Anterior cingulate cortex (tissue), 58 donors: ENCODE results near the gene LPCAT1.
A peak's percentile ranks its signal among the peaks of the same experiment; 100 is the strongest.

Experiments used
- DNase-seq, 58 donors: peaks; one replicate each; lab custom pipeline; 2025; lab: John Stamatoyannopoulos, UW

The LPCAT1 gene

DNA sequence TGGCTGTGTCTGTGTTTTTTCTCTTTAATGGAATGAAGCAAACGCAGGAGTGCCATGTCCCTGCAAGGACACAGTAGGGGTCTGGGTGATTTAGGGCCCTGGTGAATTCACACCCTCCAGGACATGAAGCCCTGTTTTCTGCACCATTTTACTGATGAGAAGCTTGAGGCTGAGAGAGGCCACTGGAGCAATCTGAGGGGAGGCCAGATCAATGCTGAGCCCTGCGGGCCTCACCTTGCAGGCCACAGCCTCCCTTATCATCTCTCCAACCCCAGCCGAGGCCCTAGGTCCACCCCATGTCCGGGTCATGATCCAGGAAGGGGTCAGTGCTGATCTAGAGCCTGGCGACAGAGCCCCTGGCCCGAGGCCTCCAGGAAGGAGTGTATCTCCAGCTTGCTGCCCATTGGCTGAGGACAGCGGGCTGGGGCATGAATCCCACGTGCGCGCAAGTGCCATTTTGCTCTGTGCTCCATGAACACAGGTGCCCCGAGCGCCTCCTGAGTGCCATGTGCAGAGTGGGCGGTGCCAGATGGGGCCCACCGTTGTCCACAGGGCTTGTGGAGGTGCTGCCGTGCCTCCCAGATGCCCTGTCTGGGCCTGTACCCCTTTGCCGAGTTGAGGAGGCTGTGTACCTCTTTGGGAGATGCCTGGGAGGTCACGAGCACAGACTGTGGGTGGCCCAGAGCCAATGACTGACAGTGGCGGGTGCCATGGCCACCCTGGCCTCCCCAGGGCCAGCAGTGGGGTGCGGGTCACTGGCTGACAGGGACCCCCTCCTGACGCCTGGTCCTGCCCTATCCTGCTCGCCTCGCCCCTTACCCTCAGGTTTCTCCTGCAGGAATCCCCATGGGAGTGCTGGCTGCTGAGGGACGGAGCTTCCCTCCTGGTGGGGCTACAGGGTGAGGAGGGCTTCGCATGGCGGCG, 32.3 kb upstream of the LPCAT1 start:
- DNase-seq, result no peak

DNA sequence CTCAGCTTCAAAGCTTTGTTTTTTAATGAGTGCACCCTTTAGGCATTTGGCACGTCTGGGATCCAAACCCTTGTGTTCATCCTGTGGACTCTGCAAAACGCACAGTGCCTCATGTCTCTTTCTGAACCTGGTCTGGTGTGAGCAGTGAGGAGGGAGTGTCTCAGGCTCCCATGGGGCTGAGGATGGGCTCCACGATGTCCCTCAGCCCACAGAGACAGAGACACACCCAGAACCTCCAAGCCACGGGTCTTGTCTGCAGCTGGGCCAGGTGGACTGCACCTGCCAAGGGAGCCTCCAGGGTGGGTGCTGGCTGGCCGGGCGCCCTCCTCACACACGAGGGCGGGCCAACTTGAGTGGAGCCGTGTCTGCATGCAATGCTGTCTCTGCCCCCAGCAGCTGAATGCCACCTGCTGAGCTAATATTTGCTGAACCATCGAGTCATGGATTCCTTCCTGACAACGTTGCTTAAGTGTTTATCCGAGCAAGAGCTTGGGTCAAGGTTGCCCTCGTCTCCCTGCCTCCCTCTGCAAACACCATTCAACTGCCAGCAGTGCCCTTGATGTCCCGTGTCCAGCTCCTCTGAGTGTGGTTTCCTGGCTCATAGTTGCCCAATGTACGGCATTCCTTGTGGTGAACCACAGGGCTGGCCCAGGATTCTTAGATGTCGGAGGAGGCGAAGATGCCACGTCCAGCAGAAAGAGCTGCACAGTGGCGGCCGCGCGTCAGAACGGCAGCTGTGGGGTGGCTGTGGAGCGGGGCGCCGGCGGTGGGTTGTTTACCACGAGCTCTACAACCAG, 31.4 kb upstream of the LPCAT1 start:
- no peak for DNase-seq

DNA sequence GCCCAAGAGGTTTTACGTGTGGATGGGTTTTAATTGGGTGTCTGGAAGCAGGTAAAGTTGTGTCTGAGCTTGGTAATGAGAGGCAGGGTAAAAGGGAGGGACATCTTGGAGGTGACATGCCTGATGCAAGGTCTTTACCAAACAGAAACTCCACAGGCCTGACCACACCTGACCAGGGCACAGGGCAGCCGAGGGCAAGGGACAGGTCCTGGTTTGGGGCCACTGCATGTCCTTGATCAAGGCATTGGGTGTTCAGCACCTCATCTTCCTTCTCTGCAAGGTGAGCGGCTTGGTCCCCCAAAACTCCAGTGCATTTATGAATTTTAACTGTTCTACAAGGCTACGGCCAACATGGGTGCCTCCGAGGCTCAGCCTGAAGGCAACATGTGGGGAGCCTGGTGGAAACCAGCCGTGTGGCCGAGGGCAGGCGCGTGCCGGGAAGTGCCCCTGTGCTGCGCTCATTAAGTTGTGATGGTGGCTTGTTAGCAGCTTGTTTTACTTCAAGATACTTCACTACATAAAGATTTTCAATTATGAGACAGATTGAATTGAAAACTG, 30.7 kb upstream of the LPCAT1 start:
- no peak for DNase-seq

DNA sequence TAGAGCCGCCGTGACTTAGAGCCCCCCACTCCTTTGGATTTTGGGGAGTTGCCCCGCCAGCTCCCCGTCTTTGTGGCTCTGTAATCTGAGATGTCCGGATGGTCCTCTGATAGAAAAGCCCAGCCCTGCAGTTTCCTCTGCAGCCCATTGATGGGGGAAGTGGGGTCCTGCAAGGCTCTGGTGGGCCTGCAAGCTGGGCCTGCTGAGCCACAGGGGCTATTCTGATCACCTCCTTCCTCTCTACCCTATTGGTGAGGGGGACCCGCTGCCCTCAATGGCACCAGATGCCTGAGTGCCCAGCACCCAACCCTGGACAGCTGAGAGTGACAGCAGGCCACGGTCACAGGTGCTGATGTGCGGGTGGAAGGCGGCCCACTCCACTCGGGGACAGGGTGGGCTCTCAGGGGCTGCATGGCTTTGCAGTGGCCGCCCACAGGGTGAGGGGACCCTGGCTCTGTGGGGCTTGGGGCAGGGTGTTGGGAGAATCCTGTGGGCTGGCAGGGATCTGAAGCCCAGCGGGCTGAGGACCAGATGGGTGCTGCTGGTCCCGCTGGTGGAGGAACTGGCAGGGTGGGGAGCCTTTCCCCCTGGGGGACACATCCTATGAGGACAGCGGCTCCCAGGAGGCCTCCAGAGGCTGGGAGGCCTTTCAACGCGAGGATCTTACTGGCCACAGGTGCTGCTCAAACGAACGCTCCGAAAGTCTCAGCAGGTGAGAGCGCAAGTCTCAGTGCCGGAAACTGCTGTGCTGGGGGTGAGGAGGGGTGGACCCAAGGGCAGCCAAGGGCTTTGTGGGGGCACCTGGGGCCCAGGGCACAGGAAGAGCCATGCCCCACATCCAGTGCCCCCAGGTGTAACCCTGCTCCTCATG, 30.0 kb upstream of the LPCAT1 start:
- DNase-seq, result no peak

DNA sequence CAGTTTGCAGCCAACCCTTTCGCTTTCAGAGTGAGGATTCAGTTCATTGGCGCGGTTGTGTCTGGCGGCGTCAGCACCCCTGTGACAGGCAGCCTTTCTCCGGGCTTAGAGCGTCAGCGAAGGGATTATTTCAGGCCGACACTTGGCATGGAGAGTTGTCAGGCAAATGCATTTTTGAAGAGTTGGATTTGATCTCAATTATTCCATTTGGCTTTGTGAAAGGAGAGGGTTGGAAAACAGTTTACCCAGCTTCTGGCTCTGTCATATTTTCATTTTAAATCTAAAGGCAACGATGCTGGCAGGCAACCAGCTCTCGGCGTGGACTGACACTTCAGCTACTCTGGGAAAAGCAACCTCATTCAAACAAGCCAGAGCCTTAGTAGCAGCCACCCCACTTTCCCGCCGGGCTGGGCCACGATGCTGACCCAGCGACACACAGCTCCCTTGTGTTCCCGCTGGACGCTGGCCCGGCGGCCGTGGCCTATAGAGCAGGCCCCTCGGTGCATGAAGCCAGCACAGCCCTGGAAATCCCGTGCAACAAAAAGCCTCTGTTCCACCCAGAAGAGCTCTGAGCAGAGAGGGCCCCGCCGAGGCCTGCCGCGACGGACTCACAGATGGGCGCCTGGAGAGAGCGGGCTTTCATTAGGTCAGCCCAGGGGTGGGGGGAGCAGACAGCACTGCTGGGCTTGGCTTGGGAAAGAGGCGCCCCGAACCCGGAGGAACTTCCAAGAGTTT, 28.9 kb upstream of the LPCAT1 start:
- DNase-seq, result peak; percentile 42 to 98 (median 92)

DNA sequence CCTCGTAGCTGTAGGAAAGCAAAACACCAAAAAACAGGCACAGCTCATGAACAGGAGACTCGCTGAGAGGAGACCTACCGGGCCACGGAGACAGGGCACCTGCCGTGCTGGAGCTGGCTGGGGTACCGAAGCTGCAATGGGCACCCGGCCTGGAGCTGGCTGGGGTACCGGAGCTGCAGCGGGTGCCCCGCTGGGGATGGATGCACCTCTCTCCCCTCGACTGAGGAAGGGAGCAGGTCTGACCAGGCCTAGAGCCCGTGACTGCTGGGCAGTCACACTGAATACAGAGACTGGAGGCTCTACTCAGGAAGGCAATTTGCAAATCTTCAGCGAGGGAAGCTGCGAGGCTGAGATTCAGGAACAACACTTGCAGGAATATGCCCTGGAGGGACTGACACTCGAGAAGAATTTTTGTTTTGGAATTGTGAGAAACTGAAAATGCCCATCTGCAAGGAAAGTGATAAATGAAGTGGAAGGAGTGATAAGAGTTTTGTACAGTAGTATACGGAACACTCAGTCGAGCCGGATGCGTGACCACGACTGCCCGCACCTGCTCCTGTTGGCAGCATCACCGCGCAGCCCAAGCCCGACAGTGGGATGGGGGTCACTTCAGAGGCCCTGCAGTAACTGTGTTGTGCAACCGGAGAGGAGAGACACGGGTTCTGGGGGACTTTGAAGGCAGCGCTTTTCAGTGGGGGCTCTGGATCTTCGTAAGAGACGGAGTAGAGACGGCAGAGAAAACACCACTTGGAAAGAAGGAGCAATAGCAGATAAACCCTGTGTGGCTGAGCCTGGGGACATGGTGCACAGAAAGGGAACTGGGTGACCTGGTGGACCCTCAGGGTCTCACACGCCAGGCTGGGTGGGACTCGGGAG, 27.9 kb upstream of the LPCAT1 start:
- DNase-seq, result no peak

DNA sequence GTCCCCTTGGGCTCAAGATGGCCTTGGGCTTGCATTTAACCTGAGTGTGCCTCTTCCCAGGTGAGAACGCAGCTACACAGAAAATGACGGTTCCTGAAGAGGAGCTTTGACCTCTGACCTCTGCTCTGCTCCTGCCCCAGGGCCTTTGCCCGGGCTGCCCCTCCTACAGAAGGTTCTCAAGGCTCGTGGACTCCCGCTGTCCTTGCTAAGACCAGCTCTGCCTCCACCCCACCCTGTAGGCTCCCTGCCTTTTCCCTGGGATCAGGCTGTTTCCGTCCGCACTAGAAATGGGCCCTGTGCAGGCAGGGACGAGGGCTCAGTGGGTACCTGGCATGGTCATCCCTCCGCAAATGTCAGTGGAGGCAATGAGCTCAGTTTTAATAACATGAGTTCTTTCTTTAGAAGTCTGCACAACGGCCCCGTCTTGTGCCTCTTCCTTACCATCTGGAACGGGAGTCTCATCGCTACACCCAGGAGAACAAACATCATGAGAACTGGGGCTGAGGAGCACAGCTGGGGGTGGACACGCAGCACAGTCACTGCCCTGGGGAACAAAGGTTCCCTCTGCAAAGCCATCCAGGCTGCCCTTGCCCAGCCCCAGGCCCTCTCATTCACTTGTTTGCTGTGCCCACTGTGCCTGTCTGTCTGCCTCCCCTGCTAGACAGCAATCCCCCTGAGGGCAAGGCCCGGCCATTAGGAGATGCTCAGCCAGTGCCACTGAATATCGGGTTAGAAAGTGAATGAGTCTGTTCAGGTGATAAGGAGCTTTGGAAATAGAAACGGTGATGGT, 26.7 kb upstream of the LPCAT1 start:
- DNase-seq, result no peak

DNA sequence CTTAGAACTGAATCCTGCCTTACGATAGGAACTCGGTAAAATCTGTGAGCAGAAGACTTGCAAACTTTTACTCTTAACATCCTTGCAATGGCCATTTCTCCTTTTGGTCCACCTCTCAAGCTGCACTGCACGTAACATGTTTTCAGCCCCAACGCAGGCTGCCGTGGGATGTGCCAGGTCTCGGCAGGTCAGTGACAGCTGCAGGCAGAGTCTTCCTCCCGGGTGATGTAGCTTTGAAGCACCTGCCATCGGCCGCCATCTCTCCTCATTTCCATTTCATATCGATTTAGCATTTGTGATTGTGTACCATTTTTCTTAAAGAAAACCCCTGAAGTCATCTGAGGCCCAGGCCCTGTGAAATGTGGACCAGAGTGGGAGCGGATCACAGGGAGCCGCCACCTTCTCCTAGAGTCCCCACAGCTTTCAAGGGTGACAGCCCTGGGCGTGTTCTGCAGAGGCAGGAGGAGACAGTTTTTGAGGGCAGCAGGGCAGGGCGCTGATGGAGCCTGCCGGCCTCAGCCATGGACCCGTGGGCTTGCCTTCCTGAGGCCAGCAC, 25.8 kb upstream of the LPCAT1 start:
- no peak for DNase-seq

DNA sequence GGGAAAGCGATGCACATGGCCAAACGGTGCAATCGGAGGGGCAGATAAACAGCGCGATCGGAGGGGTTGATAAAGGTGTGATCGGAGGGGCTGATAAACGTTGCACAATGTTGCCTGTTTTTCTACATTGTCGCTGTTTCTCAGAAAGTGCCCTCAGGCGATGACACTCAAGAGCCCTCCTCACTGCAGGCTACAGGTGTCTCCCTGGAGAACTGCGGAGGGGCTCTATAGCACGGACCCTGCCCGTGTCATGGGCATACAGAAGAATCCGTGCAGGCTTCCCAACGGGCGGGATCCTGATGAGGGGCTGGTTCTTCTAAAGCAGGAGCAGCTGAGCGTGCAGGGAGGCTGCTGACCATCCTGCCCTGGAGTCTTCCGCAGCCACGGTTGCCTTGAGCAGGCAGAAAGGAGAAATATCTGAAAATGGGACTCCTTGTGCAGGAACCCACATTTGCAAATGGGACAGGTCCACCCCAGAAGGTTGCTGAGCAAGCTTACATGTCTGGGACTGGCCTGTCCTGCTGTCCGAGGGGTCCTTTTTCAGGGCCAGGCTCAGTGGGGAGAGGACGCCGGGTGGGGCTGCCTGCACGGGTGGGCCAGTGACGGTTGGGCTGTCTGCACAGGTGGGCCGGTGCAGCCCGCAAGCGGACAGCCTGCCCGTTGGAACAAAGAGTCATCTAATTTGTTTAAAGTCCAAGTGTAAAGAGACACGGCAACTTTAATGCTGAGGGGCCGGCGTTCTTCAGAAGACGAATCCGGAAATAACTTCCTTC, 25.1 kb upstream of the LPCAT1 start:
- no peak for DNase-seq

DNA sequence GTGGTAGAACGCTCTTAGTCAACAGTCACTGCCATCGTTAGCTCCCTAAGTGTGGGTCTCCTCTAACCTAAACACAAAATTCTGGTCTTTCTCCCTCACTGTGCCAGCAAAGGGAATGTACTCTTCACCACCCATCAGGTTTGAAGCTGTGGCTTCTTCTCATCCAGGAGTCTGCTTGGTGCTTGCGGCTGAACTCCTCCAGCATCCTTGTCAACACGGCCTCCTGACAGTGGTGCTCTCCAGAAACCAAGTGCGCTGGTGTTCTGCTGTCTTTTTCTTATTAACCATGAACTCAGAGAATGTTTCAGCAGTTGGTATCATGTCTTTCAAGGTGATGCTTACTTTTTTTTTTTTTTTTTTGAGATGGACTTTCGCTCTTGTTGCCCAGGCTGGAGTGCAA, 23.9 kb upstream of the LPCAT1 start:
- no peak for DNase-seq

DNA sequence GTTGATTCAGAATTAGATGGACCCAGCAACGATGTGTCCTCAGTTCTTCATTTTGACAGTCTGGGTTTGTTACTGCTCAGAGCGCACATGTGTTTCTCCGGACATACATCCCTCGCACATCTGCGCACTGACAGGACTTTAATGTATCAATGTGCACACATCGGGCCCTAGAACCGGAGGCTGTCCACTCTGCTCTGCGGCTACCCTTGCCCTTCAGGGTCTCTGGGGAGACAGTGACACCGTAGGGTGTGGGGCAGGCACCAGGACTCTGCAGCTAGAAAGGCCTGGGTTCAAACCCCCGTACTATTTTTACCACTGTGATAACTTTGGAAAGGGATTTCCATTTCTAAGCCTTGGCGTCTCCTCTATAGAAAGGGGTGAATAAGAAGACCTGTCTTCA, 23.5 kb upstream of the LPCAT1 start:
- no peak for DNase-seq

DNA sequence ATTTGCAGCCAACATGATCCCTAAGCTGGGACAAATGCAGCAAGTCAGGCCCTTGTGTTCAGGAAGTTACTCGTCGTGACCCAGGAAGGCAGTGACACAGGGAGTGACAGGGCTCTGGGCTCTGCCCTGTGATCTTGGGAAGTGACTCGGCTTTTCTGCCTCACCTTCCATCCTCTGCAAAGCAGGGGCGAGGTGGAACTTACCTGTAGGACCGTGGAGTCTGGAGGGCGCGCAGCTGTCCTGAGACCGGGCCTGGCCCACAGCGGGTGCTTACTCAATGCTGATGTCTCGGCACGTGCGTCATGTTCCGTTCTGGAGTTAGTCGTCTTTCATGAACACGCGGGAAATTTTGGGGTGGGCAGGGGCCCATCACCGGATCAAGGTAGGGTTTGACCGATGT, 22.8 kb upstream of the LPCAT1 start:
- DNase-seq, result no peak

DNA sequence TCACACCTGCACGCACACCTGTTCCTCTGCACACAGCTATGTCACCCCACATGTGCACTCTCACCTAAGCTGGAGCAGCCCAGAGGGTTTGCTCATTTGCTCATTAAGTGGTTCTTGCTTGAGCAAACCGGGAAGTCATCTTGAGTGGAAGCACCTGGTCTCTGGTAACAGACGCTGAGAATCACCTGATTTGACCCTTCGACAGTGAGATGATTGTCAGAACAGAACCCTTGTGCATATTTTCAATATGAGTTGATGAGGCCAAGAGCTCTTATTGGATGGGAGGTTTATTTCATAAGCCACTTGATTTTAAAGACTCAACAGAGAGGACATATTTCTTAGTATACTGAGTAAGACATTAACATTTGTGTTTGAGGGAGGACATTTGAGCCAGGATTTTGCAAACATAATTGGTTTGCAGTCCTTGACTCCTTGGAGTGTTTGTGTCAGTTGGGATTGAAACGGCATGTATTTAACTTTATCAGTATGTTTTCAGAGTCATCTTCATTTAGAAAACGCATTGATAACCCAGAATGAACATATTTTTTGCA, 22.1 kb upstream of the LPCAT1 start:
- DNase-seq, result no peak

DNA sequence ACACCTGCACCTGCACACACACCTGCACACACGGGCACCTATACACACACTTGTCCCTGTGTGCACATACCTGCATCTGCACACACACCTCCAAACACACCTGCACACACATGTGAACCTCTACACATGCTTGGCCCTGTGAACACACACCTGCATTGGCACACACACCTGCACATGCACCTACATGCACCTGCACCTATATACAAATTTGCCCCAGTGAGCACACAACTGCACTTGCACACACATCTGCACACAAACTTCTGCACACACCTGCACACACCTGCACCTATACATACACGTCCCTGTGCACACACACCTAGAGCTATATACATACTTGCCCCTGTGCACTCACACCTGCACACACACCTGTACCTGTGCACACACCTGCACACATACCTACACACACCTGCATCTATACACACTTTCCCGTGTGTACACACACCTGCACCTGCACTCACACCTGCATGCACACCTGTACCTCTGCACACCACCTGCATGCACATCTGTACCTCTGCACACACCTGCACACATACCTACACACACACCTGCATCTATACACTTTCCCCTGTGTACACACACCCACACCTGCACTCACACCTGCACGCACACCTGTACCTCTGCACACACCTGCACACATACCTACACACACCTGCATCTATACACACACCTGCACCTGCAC, 21.5 kb upstream of the LPCAT1 start:
- no peak for DNase-seq

DNA sequence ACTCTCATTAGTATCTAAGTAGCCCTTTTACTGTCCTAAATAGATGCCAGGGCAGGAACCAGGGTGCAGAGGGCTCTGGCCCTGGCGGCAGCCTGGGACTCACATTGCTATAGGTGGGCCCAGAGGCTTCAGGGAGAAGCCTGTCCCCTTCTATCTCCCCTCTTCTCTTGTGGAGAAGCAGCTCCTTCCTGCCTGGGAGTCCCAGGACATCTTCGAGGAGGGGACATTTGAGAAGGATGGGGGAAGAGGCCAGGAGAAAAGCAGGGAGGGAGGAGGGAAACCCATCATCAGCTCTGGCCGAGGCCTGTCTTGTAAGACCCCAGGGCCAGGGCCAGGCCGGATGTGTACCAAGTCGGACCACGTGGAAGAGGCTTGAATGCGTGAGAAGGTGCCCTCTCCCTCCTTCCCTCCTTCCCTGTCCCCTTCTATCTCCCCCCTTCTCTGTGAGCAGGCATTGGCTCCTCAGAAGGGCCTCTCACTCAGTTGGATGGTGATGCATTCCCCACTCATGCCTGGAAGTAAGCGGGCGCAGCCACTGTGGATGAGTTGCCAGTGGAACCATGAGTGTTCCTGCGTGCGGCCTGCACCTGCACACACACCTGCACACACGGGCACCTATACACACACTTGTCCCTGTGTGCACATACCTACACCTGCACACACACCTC, 20.7 kb upstream of the LPCAT1 start:
- no peak for DNase-seq
